C4-2B (cell line): ENCODE data around the gene APCS.

Experiments used
- CTCF ChIP-seq: fragments of 450-650 bp; conservative IDR thresholded peaks from 2 replicates; pipeline ENCODE4 v1.5.1; 2017; ENCODE audit warnings: mild to moderate bottlenecking
- ZFX ChIP-seq: fragments of 450-650 bp; IDR thresholded peaks from 2 replicates; pipeline ENCODE4 v1.6.1; 2017

DNA sequence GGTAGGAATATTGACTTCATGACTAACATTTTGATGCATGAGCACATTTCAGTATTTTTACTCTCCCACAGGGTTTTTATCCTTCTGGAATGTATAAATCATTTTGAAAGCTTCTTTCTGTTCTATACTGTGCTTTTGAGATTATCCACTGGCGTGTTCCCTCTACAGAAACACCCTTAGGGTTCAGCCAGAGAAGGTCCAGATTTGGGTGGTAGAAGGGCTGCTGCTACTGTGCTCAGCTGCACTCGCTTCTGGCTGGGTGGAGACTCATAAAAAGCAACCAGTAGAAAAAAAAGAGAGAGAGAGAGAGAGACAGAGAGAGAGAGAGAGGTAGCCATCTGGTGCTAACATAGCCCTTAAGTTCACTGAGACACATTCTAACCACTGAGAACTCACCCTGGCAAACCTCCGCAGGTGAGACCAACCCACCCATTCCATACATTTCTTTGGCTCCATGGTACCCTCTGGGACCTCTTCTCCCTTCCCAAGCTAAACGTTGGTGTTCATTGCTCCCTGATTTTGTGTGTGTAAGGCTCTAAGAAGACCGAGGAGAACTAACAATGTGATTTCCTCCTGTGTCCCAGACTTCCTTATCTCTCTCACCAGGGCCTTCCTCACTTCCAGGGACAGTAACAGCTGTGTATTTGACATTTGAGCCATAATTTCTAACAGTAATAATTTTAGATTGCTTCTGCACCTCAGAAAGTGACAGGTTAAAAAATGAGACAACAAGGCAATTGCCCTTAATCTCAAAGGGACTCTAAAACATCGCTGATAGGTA, 7.2 kb downstream of the APCS start:
- TF ChIP-seq CTCF (no peak), ZFX (no peak)
